Measurements from ENCODE around the gene SLC25A25. TPM values are rescaled to one million over a fixed set of nuclear protein-coding genes. Genes with fewer than 3 reads are reported as not detected.

SLC25A25 gene
- total and polyA plus RNA-seq, 2 of the 8 experiments (the other 6 are each of a cell fraction or from before 2014, with no cell fraction given), result 6.5 to 18.5 TPM

DNA sequence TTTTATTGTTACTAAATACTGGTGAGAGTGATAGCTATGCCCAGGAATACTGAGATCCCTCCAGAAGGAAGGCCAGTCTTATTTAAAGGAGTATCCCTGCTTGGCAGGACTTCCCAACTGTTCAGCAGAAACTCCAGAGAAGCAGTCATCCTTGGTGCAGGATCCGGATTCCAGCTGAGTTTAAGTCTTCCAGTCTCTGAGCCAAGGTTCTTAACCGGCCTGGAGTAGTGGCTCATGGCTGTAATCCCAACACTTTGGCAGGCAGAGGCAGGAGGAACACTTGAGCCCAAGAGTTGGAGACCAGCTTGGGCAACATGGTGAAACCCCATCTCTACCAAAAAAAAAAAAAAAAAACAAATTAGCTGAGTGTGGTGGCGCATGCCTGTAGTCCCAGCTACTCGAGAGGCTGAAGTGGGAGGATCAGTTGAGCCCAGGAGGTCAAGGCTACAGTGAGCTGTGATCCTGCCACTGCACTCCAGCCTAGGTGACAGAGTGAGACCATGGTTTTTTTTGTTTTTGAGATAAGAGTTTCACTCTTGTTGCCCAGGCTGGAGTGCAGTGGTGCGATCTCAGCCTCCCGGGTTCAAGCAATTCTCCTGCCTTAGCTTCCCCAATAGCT is 8.6 kb upstream of the SLC25A25 start:
- no peaks in the 10 kb centered on the region for H3K9me3 ChIP-seq (ENCODE audit: insufficient read depth in 2 of 2, low read depth in 1 of 2, low read length in 1 of 2)
- H3K27ac ChIP-seq (ENCODE audit: low read depth, low read length), result no peak overlapping the region
- no peak overlapping the region for H3K23ac ChIP-seq (ENCODE audit: insufficient read length)
- ChIA-PET POLR2A (ENCODE audit: partially characterized antibody) (interaction anchor here (0.6 kb wide), 1 partner anchor 267 kb away, joined by 4 read pairs; no protein-coding TSS in a partner anchor), CTCF (ENCODE audit: partially characterized antibody) (interaction anchor here (0.6 to 2.1 kb wide), 7 partner anchors 8 to 58 kb away, joined by 3 to 8 read pairs (median 4); partner anchors contain the start of gene NAIF1)
- H3K4me3 ChIP-seq (ENCODE audit: extremely low read depth in 1 of 4, insufficient read depth in 2 of 4, low read depth in 3 of 4, low read length in 4 of 4), result no peak overlapping the region
- H3K14ac ChIP-seq (ENCODE audit: insufficient read length), result no peak overlapping the region
- no peak overlapping the region for H2BK5ac ChIP-seq (ENCODE audit: low read depth, low read length)
- H2BK12ac ChIP-seq (ENCODE audit: low read depth, low read length), result no peak overlapping the region
- H4K91ac ChIP-seq (replicated peaks; ENCODE audit: insufficient read length, low read length), result no peak overlapping the region
- no peak overlapping the region for H4K8ac ChIP-seq (ENCODE audit: extremely low read depth, insufficient read depth, low read length)
- no peak overlapping the region for H4K5ac ChIP-seq (ENCODE audit: insufficient read length, low read depth, low read length)
- 100% methylated on average over 6 of the region's 6 CpGs; no CpG with 5 or more reads in 1 of the 2 experiments for WGBS, 2 experiments (ENCODE audit: extremely low coverage in 1 of 2, insufficient coverage in 1 of 2, insufficient read length in 1 of 2, insufficient replicate concordance in 2 of 2, low coverage in 1 of 2, low lambda C conversion rate in 2 of 2, missing lambda C conversion rate in 1 of 2)
- no peak overlapping the region for H3K18ac ChIP-seq (ENCODE audit: extremely low read depth, low read length)
- H3K4me1 ChIP-seq (replicated peaks in 1 of 4; ENCODE audit: control insufficient read depth in 3 of 4, insufficient read depth in 4 of 4, low read length in 3 of 4), result peaks cover 0 to 17% (median 13%) of the 10 kb centered on the region in 4 experiments; a peak in 4 of 7 replicates
- H2BK120ac ChIP-seq (replicated peaks; ENCODE audit: low read depth, low read length), result no peak overlapping the region
- H4K20me1 ChIP-seq (replicated peaks in 1 of 2; ENCODE audit: control insufficient read depth in 1 of 2, insufficient read depth in 2 of 2, low read length in 2 of 2), result no peaks in the 10 kb centered on the region
- peaks cover 2% of the 10 kb centered on the region; the same call in 1 of the 2 replicates for H3K23me2 ChIP-seq (ENCODE audit: low read depth, low read length)
- H2BK20ac ChIP-seq (ENCODE audit: low read length), result no peak overlapping the region
- H2BK15ac ChIP-seq (ENCODE audit: low read length), result no peak overlapping the region
- H2AFZ ChIP-seq (ENCODE audit: low read length), result no peak overlapping the region
- no peaks in the 10 kb centered on the region for H3K27me3 ChIP-seq (replicated peaks in 1 of 4; ENCODE audit: control insufficient read depth in 3 of 4, extremely low read depth in 1 of 4, insufficient read depth in 3 of 4, low read length in 3 of 4)
- H2AK5ac ChIP-seq (ENCODE audit: low read depth, low read length), result no peak overlapping the region
- no peak overlapping the region; a peak in 1 of 7 replicates for H3K9ac ChIP-seq (replicated peaks in 1 of 4; ENCODE audit: extremely low read depth in 1 of 4, low read depth in 3 of 4, low read length in 3 of 4)
- FAIRE-seq (no peak), DNase-seq (ENCODE audit: low read depth in 1 of 2, low spot score in 2 of 2) (no peak)
- no peaks in the 10 kb centered on the region for H3K79me2 ChIP-seq (ENCODE audit: control insufficient read depth in 1 of 2, insufficient read depth in 2 of 2, low read length in 2 of 2)
- peaks cover 0 to 2% (median 0%) of the 10 kb centered on the region in 4 experiments; a peak in 1 of 8 replicates for H3K36me3 ChIP-seq (ENCODE audit: control insufficient read depth in 2 of 4, insufficient read depth in 4 of 4, low read length in 3 of 4)
- no peak overlapping the region for H3K56ac ChIP-seq (replicated peaks; ENCODE audit: insufficient read length, low read depth, low read length)
- no peak overlapping the region for H3K4ac ChIP-seq (replicated peaks; ENCODE audit: insufficient read length, low read depth, low read length)
- no peaks in the 10 kb centered on the region for H3K79me1 ChIP-seq (ENCODE audit: low read depth, low read length)
- H3K4me2 ChIP-seq (ENCODE audit: insufficient read depth in 1 of 2, low read depth in 2 of 2, low read length in 2 of 2), result no peak overlapping the region
- TF ChIP-seq BRCA1 (IDR thresholded peaks at IDR 0.05; ENCODE audit: low read depth, low read length) (no peak), FOSL1 (IDR thresholded peaks at IDR 0.05; ENCODE audit: insufficient read depth, low read depth, low read length) (no peak), TAF1 (IDR thresholded peaks at IDR 0.05; ENCODE audit: low read depth, low read length) (no peak), CTBP2 (IDR thresholded peaks at IDR 0.05; ENCODE audit: borderline replicate concordance, insufficient read depth, insufficient read length, low read length) (no peak), HDAC6 (IDR thresholded peaks at IDR 0.05; ENCODE audit: low read depth, low read length) (no peak), EGR1 (IDR thresholded peaks at IDR 0.05; ENCODE audit: borderline replicate concordance, low read depth, low read length) (no peak), NRF1 (IDR thresholded peaks at IDR 0.05; ENCODE audit: low read depth, low read length) (no peak), BACH1 (IDR thresholded peaks at IDR 0.05; ENCODE audit: low read length) (no peak), NANOG (IDR thresholded peaks at IDR 0.05; ENCODE audit: insufficient read depth, low read depth, low read length, poor library complexity, severe bottlenecking) (no peak), CEBPB (IDR thresholded peaks at IDR 0.05; ENCODE audit: low read depth, low read length) (no peak), GTF2F1 (IDR thresholded peaks at IDR 0.05; ENCODE audit: borderline replicate concordance, low read depth, low read length) (no peak), GABPA (IDR thresholded peaks at IDR 0.05; ENCODE audit: borderline replicate concordance, insufficient read depth, low read length) (no peak)
- TF ChIP-seq, protein P1, sequence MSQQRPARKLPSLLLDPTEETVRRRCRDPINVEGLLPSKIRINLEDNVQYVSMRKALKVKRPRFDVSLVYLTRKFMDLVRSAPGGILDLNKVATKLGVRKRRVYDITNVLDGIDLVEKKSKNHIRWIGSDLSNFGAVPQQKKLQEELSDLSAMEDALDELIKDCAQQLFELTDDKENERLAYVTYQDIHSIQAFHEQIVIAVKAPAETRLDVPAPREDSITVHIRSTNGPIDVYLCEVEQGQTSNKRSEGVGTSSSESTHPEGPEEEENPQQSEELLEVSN (IDR thresholded peaks at IDR 0.05), result no peak
